Fibroblast of mammary gland (primary cell): ENCODE results near the gene FBXL15.

Experiments
- DNase-seq: peaks from one replicate; pipeline ENCODE4 v3.0.0-alpha.2; 2010; ENCODE audit warnings: low read depth
- H3K4me3 ChIP-seq: 2 replicates; pipeline ENCODE4 v1.5.1; 2011; ENCODE audit warnings: low read depth, mild to moderate bottlenecking, low read length, moderate library complexity; ENCODE audit not compliant: control insufficient read depth
- TF ChIP-seq, protein P1 (sequence below): conservative IDR thresholded peaks from 2 replicates; pipeline ENCODE4 v1.5.1; 2011; ENCODE audit warnings: low read depth, low read length, inconsistent platforms; ENCODE audit not compliant: control insufficient read depth, insufficient read depth

FBXL15 gene

DNA sequence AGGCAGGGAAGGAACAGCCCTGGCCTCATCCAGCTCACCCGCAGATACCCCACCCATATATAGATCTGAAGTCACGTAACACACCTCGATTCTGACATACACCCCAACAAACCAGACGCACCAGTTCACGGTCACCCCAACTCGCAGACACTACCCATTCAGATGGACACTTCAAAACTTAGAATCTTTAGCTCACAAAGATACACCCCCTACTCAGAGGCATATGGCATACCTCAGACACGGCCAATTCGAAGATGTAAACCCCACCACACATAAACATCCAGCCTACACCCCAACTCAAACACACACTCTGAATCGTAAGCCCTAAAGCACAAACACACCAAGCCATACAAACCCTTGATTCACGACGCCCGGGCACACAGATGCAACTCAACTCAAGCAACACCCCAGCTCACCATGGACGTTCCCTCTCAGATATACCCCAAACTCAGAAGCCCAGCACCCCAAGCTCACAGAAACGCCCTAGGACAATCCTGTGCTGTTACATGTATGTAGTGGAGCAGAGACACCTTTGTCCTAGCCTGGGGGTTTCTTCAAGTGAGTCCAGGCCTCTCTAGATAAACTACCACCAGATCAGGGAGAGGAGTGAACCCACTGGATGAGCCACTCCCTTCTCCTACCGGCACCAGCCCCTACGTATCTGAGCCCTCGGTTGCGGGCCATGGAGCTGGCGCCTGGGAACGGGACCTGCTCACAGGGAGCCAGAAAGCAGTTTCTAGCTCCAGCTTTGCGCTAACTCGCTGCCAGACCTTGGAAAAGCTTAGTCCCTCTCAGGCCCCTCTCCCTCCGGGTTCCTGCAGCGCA is 10.8 kb upstream of the FBXL15 start:
- DNase-seq, result no peak
- peak overlapping the region; percentile 31 for H3K4me3 ChIP-seq
- TF ChIP-seq, protein P1, sequence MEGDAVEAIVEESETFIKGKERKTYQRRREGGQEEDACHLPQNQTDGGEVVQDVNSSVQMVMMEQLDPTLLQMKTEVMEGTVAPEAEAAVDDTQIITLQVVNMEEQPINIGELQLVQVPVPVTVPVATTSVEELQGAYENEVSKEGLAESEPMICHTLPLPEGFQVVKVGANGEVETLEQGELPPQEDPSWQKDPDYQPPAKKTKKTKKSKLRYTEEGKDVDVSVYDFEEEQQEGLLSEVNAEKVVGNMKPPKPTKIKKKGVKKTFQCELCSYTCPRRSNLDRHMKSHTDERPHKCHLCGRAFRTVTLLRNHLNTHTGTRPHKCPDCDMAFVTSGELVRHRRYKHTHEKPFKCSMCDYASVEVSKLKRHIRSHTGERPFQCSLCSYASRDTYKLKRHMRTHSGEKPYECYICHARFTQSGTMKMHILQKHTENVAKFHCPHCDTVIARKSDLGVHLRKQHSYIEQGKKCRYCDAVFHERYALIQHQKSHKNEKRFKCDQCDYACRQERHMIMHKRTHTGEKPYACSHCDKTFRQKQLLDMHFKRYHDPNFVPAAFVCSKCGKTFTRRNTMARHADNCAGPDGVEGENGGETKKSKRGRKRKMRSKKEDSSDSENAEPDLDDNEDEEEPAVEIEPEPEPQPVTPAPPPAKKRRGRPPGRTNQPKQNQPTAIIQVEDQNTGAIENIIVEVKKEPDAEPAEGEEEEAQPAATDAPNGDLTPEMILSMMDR, result no peak

DNA sequence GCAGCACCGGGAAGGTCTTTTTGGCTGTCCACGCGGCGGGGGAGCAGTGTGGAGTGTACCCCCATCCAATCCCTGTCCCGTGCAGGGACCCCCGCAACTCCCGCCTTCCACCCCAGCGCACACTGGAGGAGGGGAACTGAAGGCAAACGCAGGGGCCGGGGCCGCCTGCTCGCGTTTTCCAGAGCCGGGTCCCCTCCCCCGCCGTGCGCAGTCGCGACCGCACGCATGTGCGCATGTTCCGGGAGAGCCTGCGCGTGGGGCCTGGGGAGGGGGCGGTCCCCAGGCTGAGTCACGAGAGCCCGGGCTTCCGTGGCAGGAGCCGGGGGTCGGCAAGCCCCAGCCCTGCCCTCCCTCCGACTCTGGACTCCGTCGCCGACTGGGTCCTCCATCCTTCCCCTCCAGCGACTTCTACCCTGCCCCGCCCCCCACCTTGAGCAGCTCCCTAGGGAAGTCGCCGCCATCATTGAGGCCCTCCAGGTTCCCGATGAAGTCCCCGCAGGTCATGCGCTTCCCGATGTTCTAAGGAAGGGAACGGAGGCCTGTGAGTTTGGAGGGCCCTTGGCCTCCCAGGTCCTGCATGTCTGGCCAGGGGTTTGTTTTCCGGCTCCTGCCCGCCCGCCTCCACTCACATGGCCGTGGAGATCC is 10.1 kb upstream of the FBXL15 start:
- TF ChIP-seq, protein P1, result no peak
- peak overlapping the region; percentile 31 for H3K4me3 ChIP-seq
- DNase-seq, result no peak

DNA sequence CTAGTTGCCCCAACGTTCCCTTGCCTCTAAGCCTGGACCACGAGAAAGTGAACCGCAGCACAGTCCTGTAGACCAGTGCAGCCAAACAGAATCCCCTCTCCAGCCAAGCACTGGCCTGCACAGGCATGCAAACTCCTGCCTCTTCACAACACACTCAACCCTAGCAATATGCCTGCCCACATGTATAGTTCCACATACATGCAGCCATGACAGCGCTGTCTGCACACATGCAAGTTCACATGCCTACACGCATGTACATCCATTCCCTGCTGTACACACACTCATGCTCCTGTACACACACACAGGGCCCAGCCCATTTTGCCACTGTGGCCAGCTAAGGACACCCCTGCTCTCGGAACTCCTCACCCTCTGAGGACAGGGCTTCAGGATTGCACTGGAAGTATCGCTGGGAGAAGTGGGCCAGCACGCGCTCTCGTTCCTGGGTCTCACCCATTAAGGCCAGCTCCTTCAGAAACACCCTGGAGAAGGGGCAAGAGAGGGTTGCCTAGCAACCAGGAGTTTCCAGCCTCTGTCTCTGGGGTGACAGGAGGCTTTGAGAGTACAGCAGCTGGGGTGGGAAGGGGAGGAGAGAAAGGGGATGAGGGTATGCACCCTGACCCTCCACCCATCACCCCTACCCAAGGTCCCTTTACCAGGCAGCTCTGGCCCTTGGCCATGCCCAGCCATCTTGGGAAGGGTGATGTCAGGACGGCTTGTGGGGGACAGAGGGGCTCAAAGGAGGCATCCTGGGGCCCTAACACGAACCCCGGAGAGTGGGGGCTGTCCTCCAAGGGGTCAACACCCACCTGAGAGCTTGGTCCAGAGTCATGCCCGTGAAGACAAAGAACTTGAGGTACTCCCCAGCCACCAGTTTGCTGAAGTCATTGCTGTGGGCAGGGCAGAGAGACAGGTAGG is 9.0 kb upstream of the FBXL15 start:
- DNase-seq, result no peak
- H3K4me3 ChIP-seq, result no peak overlapping the region
- TF ChIP-seq, protein P1, result no peak

DNA sequence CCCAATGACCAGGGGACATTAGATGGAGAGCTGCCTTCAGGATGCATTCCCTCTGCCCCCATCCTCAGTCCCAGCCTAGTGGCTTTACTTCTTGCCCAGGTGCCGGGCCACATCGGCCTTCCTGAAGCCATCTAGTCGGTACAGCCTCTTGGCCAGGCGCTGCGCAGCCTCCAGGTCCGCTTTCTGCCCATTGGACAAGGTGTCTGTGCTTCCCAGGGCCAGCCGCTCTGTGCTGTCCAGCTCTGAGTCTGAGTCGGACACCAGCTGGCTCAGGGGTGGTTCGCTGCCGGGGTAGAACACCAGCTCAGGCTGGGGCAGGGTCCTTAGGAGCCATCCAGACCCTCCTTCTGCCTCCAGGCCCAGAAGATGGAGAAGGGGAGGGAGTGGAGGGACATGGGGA is 8.3 kb upstream of the FBXL15 start:
- no peak overlapping the region for H3K4me3 ChIP-seq
- DNase-seq, result no peak
- TF ChIP-seq, protein P1, result no peak

DNA sequence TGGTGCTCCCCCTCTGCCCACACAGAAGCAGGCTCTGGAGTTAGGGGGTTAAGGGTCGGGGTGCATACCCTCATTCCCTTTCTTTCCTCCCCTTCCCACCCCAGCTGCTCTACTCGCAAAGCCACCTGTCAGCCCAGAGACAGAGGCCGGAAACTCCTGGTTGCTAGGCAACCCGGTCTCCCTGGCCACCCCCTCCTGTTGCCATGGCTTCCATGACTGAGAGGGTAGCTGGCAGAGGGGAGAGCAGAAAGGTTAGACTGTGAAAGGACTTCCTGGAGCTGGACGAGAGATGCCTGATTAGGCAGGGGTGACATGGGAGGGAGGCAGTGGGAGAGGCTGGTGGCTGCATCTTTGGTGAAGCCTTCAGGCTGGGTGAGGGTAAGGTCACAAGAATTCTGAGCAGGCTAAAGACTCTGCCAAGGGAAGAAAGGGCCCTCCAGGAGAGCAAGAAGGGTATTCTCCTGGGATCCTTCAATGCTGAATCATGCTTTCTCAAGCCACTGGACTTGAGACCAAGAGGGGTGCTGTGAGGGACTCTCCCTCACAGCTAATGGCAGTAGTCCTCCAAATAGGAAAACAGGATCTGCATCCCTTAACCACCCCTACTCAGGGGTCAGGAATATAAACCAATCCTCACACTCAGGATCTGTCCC is 7.5 kb upstream of the FBXL15 start:
- TF ChIP-seq, protein P1, result no peak
- DNase-seq, result no peak
- H3K4me3 ChIP-seq, result no peak overlapping the region
